Astrocyte of the cerebellum (primary cell): Measurements from ENCODE around the gene NUSAP1.
"Not testable (repeated sequence)": the region's sequence is repeated elsewhere in the genome, so short reads cannot be mapped to it uniquely, and the experiment has no call there.

Source experiments
- DNase-seq: peaks from one replicate; pipeline ENCODE4 v3.0.0-alpha.2; 2011; ENCODE audit warnings: low read depth
- H3K4me3 ChIP-seq: 2 replicates; pipeline ENCODE4 v1.5.1; 2011; ENCODE audit warnings: mild to moderate bottlenecking, low read depth, low read length, moderate library complexity
- CTCF ChIP-seq: IDR thresholded peaks from 2 replicates; pipeline ENCODE4 v1.5.1; 2012; ENCODE audit warnings: low read length, low read depth, moderate library complexity, mild to moderate bottlenecking; ENCODE audit errors: missing control alignments
- in situ Hi-C: cut with HindIII; loops from 2 replicates; pipeline ENCODE4 v1.10.0; 2017; ENCODE audit warnings: low sequenced_read_pairs

Gene NUSAP1

GRCh38 chr15:41307679-41308078, 25.0 kb upstream of the NUSAP1 start:
- in situ Hi-C loops: no loop called here
- no peak overlapping the region for H3K4me3 ChIP-seq
- DNase-seq: no peak
- no peak for TF ChIP-seq CTCF

GRCh38 chr15:41309226-41309905, 23.3 kb upstream of the NUSAP1 start:
- in situ Hi-C loops: no loop called here
- TF ChIP-seq CTCF: no peak
- no peak overlapping the region for H3K4me3 ChIP-seq
- DNase-seq: no peak

DNA sequence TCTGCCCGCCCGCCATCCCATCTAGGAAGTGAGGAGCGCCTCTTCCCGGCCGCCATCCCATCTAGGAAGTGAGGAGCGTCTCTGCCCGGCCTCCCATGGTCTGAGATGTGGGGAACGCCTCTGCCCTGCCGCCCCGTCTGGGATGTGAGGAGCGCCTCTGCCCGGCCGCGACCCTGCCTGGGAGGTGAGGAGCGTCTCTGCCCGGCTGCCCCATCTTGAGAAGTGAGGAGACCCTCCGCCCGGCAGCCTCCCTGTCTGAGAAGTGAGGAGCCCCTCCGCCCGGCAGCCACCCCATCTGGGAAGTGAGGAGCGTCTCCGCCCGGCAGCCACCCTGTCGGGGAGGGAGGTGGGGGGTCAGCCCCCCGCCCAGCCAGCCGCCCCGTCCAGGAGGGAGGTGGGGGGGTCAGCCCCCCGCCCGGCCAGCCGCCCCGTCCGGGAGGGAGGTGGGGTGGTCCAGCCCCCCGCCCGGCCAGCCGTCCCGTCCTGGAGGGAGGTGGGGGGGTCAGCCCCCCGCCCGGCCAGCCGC, 11.8 kb upstream of the NUSAP1 start:
- H3K4me3 ChIP-seq, in situ Hi-C loops: not testable (repeated sequence)

DNA sequence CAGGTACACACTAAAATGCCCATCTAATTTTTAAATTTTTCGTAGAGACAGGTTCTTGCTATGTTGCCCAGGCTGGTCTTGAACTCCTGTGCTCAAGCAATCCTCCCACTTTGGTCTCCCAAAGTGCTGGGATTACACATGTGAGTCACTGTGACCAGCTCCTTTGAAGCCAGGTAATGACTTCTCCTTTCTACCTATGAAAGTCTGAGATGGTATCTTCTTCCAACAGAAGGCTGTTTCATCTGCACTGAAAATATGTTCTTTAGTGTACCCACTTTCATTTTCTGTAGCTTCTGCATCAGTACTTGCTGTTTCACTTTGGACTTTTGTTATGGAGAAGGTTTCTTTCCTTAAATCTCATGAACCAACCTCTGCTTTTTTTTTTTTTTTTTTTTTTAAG, 9.1 kb upstream of the NUSAP1 start:
- in situ Hi-C loops: no loop called here
- TF ChIP-seq CTCF: no peak
- DNase-seq: no peak
- H3K4me3 ChIP-seq: no peak overlapping the region

More for the DNA sequence above, 11.8 kb upstream of the NUSAP1 start:
- not testable (repeated sequence) for DNase-seq

GRCh38 chr15:41331281-41331680, 1.4 kb upstream of the NUSAP1 start:
- H3K4me3 ChIP-seq: peak overlapping the region; percentile 98
- DNase-seq: no peak
- no peak for TF ChIP-seq CTCF
- in situ Hi-C loops: no loop called here

DNA sequence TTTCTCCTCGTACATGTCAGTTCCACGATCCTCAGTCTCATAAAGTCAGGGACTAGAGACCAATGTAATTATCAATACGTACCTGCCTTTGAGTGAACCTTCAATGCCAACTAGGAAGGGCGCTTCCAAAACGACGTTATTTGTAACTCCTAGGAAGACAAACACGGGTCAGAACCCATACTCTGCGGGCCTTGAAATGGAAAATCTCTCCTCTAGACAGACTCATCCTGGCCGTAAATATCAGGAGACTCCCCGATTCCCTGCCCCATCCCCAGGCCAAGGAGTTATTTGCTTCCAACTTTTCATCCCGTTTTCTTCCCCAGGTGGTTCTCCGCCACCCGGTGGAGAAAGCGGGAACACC, 868 bp upstream of the NUSAP1 start:
- in situ Hi-C loops: no loop called here
- peak; percentile 84 for TF ChIP-seq CTCF
- peak; percentile 28 for DNase-seq
- H3K4me3 ChIP-seq: peak overlapping the region; percentile 98

DNA sequence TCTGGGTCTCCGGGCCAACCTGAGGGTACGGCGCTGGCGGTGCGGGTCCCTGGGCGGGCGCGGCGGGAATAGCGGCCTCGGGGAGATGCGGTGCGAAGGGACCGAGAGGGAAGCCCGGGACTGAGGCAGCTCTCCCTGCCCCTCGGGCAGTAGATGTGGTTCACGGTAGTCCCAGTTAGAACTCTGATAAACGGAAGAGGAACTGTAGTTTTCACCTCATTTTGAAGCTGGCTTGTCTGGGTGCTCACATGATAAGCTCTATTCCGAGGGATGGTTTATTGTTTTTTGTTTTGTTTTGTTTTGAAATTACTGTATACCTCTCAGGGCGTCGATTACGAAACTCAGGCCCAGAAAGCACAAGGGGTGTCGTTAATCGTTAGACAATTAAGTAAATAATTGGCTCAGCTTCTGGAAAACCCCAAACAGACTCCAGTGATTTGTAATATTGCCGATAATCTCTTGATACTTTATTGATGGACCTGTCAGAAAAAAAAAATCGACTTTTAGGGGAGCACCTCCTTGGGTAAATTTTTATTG, 413 bp downstream of the NUSAP1 start:
- DNase-seq: no peak
- no peak for TF ChIP-seq CTCF
- H3K4me3 ChIP-seq: peak overlapping the region; percentile 98
- in situ Hi-C loops: no loop called here
